HAP-1 (cell line): ENCODE results near the gene CIT.
"Not testable (repeated sequence)": the region's sequence is repeated elsewhere in the genome, so short reads cannot be mapped to it uniquely, and the experiment has no call there.

Experiments used
- DNase-seq, 2 experiments: peaks; one replicate each; pipeline ENCODE4 v3.0.0-alpha.2; 2016 to 2020; ENCODE audit warnings: low spot score in 2 of 2
- H3K27me3 ChIP-seq: fragments of 250-450 bp; sonication (Bioruptor Pico); 2 replicates; pipeline ENCODE4 v1.5.1; 2020; ENCODE audit warnings: low read depth, mild to moderate bottlenecking, moderate library complexity
- H3K36me3 ChIP-seq: fragments of 250-450 bp; sonication (Bioruptor Pico); replicated peaks from 2 replicates; pipeline ENCODE4 v1.5.1; 2020; ENCODE audit warnings: mild to moderate bottlenecking
- H3K4me1 ChIP-seq: fragments of 250-450 bp; sonication (Bioruptor Pico); 2 replicates; pipeline ENCODE4 v1.5.1; 2020; ENCODE audit warnings: mild to moderate bottlenecking
- H3K4me3 ChIP-seq: fragments of 250-450 bp; sonication (Bioruptor Pico); 2 replicates; pipeline ENCODE4 v1.5.1; 2020; ENCODE audit warnings: mild to moderate bottlenecking, moderate library complexity
- H3K9me3 ChIP-seq: fragments of 250-450 bp; sonication (Bioruptor Pico); 2 replicates; pipeline ENCODE4 v1.5.1; 2020; ENCODE audit warnings: mild to moderate bottlenecking, moderate library complexity
- in situ Hi-C: fragments of 300-500 bp; cut with MboI; formaldehyde crosslinking; loops from 3 replicates; pipeline ENCODE4 v1.14.3; 2020; ENCODE audit warnings: low sequenced_read_pairs, inconsistent platforms, mixed read lengths

CIT gene

DNA sequence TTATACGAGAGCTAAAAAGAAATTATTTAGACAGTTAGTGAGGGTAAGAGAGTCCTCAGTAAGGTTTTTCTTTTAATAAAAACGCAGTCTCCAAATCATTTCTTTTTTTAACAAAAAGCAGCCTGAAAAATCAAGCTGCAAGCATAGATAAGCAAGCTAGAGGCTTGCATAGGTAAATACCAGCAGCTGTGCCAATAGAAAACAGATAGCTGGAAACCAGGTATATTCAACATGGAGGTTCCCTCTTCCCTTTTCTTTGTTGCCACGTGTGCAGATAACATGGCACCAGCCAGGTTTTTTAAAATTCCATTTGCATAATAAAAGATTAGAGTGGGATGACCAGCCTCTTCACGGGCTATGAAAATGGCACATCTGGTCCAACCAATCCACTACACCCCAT, 215.2 kb downstream of the CIT start:
- H3K27me3 ChIP-seq: 0 out of 2 replicates have a peak, but pooled peaks cover 4% of the 10 kb centered on the region
- H3K36me3 ChIP-seq: no peaks in the 10 kb centered on the region
- DNase-seq: no peak
- no peaks in the 10 kb centered on the region for H3K4me1 ChIP-seq
- no peak overlapping the region for H3K4me3 ChIP-seq
- in situ Hi-C loops: no loop called here
- no peaks in the 10 kb centered on the region for H3K9me3 ChIP-seq

DNA sequence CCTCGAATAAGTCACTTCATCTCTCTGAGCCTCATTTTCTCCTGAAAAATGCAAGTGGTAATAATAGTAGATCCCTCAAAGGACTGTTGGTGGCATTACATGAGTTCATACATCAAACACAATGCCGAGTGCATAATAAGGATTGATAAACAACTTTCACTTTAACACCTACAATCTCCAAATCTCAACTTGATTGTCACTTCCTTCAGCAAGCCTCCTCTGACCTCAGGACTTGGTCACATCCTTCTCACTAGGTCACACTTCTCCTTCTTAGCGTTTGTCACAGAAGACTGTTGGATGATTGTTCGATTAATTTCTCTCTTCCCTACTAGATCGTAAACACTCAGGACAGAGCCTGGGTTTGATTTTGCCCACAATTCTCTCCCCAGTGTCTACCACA, 217.0 kb downstream of the CIT start:
- no peaks in the 10 kb centered on the region for H3K4me1 ChIP-seq
- in situ Hi-C loops: no loop called here
- no peak for DNase-seq

DNA sequence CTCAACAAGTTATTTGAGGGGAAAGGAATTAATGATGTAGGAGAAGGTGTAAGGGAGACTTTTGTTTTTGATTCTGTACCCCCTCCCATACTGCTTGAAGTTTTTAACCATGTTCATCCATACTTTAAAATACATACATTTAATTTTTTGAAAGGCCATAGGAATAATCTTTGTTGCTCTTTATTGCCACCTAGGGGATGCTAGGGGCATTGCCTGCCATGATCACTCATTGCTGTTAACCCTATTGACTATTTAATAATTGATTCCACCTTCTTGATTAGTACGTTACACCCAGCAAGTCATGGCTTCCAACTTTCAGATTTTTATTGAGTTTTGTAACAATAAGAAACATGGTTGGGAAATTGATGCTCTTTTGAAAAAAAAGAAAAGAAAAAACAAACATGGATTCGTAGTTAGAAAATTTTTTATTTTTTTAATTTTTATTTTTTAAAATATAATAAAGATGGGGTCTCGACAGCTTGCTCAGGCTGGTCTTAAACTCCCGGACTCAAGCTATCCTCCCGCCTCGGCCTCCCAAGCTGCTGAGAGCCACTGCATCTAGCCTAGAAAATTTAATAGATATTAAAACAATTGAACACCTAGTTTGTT, 217.7 kb downstream of the CIT start:
- in situ Hi-C loops: no loop called here
- Histone ChIP-seq H3K36me3 (no peaks in the 10 kb centered on the region), H3K27me3 (0 out of 2 replicates have a peak, but pooled peaks cover 4% of the 10 kb centered on the region), H3K9me3 (0 out of 2 replicates have a peak, but pooled peaks cover under 1% of the 10 kb centered on the region), H3K4me1 (no peaks in the 10 kb centered on the region), H3K4me3 (no peak overlapping the region)
- DNase-seq: peak; percentile 28 to 56

More for the DNA sequence above, 217.0 kb downstream of the CIT start:
- Histone ChIP-seq H3K4me3 (no peak overlapping the region), H3K36me3 (no peaks in the 10 kb centered on the region), H3K27me3 (0 out of 2 replicates have a peak, but pooled peaks cover 4% of the 10 kb centered on the region), H3K9me3 (no peaks in the 10 kb centered on the region)

DNA sequence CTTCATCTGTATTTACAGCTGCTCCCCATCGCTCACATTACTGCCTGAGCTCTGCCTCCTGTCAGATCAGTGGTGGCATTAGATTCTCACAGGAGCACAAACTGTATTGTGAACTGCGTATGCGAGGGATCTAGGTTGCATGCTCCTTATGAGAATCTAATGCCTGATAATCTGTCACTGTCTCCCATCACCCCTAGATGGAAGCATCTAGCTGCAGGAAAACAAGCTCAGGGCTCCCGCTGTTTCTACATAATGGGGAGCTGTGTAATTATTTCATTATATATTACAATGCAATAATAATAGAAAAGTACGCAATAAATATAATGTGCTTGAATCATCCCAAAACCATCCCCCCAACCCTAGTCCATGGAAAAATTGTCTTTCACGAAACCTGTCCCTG, 219.0 kb downstream of the CIT start:
- DNase-seq, H3K36me3 ChIP-seq, H3K4me1 ChIP-seq, H3K27me3 ChIP-seq, H3K4me3 ChIP-seq, H3K9me3 ChIP-seq, in situ Hi-C loops: not testable (repeated sequence)

DNA sequence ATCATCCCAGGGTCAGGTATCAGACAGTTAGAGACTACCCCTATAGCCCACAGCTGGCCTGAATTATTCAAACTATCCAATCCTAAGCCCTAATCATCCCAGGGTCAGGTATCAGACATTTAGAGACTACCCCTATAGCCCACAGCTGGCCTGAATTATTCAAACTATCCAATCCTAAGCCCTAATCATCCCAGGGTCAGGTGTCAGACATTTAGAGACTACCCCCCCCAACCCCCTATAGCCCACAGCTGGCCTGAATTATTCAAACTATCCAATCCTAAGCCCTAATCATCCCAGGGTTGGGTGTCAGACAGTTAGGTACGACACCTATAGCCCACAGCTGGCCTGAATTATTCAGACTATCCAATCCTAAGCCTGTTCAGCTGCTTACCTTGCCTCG, 220.1 kb downstream of the CIT start:
- H3K9me3 ChIP-seq, DNase-seq, in situ Hi-C loops, H3K4me3 ChIP-seq, H3K36me3 ChIP-seq, H3K4me1 ChIP-seq, H3K27me3 ChIP-seq: not testable (repeated sequence)

DNA sequence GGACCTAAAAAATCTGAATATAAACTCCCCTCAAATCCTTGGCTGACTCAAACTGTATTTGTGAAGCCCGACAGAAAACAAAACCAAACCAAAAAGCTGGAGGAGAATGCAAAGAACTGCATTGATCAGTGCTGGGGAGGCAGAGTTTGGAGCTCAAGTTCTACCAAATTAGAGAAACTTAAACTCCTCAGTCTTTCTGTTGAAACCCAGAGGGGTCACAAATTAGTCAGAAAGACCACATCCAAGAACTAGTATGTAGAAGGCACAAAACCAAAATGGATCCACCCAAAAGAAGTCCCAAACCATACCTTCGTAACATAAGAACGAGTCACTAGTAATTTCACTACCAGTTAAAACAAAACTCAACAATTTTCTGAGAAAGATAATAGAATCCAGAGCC, 224.5 kb downstream of the CIT start:
- Histone ChIP-seq H3K4me1 (no peaks in the 10 kb centered on the region), H3K36me3 (no peaks in the 10 kb centered on the region), H3K27me3 (no peaks in the 10 kb centered on the region), H3K4me3 (no peak overlapping the region), H3K9me3 (0 out of 2 replicates have a peak, but pooled peaks cover 6% of the 10 kb centered on the region)
- in situ Hi-C loops: no loop called here
- DNase-seq: no peak

DNA sequence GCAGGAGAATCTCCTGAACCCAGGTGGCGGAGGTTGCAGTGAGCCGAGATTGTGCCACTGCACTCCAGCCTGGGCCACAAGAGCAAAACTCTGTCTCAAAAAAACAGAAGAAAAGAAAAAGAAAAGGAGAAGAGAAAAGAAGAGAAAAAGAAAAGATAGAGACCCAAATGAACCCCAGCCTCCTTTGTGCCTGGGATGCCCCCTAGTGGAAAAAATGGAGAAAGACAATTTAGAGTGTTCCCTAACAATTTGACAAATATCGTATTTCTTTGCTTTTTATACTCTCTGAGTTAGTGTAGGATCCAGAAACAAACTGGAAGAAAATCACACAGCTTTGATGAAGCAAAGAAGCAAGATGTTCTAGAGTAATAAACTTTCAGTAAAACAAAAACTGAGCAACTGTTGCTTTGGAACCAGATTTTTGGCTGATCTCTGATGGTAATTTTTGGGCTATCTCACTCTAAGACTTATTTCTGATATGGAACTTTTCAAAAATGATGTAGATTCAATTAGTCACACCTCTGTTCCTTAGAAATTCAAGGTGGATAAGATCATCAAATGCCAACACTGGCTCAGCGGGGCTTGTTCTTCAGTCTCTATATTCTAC, 227.8 kb downstream of the CIT start:
- Histone ChIP-seq H3K4me1 (no peaks in the 10 kb centered on the region), H3K9me3 (0 out of 2 replicates have a peak, but pooled peaks cover 5% of the 10 kb centered on the region), H3K27me3 (no peaks in the 10 kb centered on the region), H3K4me3 (no peak overlapping the region), H3K36me3 (no peaks in the 10 kb centered on the region)
- peak in 1 of 2 experiments; percentile 31 for DNase-seq
- in situ Hi-C loops: no loop called here

DNA sequence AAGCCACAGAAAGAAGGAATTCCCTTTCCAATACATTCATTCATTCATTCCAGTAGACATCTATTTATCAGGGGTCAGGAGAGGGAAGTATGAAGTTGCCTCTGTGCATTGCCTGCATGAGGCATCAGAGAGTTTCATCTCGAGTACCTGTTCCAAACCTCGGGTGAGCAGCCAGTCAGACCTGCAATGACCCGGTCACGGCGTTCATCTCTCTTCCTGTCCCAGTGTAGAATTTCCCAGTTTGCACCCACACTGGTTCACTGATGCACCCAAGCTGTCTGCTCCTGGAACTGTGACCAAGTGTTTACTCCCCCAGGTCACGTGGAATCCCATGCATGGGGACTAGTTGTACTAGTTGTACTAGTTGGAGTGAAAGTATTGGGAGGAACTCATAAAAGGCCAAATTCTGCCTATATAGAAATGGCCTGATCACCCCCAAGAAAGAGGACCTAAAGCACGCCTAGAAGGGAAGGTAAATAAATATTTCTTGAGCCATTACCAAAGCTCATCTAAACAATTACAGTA, 231.5 kb downstream of the CIT start:
- no peaks in the 10 kb centered on the region for H3K4me1 ChIP-seq
- in situ Hi-C loops: no loop called here
- H3K4me3 ChIP-seq: no peak overlapping the region

DNA sequence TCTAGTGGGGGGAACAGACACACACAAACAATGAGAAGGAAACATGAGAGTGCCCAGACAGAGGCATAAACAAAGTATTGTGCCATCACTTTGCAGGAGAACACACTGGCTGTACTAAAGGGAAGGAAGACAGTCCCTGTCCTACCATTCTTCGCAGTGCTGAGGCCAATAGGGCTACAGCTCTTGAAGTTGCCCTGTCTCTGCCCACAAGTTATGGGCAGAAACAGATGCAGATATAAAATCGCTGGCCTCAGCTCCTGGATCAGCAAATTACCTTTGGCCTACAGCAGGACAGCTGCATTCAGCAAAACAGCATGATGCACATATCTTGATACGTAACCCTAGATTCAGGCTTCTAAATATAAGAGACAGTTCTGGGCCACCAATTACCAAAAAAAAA, 232.2 kb downstream of the CIT start:
- Histone ChIP-seq H3K36me3 (no peaks in the 10 kb centered on the region), H3K4me3 (no peak overlapping the region), H3K9me3 (no peaks in the 10 kb centered on the region), H3K27me3 (no peaks in the 10 kb centered on the region), H3K4me1 (no peaks in the 10 kb centered on the region)
- in situ Hi-C loops: no loop called here
- DNase-seq: no peak

More for the DNA sequence above, 231.5 kb downstream of the CIT start:
- Histone ChIP-seq H3K9me3 (no peaks in the 10 kb centered on the region), H3K27me3 (no peaks in the 10 kb centered on the region), H3K36me3 (no peaks in the 10 kb centered on the region)
- DNase-seq: no peak

DNA sequence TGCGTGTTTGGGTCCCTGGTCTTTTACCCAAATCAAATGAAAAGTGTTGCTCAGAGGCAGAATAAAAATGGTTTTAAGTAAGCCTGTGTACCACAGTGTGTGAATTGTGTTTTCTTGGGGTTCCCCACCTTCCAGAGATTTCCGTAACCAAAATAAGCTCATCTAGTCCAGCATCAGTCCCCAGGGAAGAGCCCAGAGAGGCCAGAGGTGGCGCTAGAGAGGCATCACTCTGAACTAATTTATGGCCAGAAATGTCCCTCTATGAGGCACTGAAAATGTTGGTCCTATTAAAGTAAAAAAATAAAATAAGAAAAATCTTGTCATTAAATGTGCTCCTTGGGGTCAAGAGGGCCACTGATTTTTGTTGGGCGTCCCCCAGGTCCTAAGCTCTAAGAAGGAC, 234.1 kb downstream of the CIT start:
- Histone ChIP-seq H3K9me3 (no peaks in the 10 kb centered on the region), H3K27me3 (no peaks in the 10 kb centered on the region), H3K4me3 (no peak overlapping the region), H3K36me3 (no peaks in the 10 kb centered on the region), H3K4me1 (no peaks in the 10 kb centered on the region)
- peak in 1 of 2 experiments; percentile 21 for DNase-seq
- in situ Hi-C loops: no loop called here
